NCI-H1092 treated with DMSO at 0.1 percent for 48 hours (cell line): ENCODE results near the gene ATP1B3.
A peak's percentile ranks its signal among the peaks of the same experiment; 100 is the strongest.
"Not testable (repeated sequence)": the region's sequence is repeated elsewhere in the genome, so short reads cannot be mapped to it uniquely, and the experiment has no call there.

Experiments
- DNase-seq: peaks from one replicate; lab custom pipeline; 2025; lab: John Stamatoyannopoulos, UW

ATP1B3 gene

DNA sequence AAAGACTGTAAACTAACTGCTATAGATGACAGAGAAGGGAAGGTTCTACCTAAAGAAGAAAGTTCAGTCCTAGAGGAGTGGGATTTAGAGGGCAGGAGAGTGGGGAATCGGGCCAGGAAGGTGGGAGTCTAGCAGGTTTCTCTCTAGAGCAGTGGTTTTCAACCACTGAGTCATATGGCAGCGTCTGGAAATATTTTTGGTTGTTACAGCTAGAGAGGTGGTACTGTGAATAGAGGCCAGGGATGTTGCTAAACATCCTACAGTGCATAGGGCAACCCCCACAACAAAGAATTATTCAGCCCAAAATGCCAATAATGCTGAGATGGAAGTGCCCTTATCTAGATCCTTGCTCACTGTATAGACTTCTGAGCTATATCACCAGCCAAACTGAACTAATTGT, 28.7 kb downstream of the ATP1B3 start:
- DNase-seq = no peak

DNA sequence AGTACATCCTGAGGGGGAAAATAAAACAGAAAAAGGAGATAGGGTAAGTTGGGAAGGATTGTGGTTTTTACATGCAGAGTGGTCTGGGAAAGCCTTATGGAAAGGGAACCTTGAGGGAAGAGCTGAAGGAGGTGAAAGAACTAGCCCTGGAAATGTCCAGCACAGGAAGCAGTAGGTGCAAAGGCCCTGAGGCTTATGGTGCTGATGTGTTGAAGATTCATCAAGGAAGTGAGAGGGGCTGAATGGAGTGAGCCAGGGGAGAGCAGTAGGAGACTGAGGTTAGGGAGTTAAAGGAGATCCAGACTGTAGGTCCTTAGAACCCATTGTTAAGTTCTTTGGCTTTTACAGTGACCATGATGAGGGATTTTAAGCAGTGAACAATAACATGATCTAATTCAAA, 33.0 kb downstream of the ATP1B3 start:
- no peak for DNase-seq

DNA sequence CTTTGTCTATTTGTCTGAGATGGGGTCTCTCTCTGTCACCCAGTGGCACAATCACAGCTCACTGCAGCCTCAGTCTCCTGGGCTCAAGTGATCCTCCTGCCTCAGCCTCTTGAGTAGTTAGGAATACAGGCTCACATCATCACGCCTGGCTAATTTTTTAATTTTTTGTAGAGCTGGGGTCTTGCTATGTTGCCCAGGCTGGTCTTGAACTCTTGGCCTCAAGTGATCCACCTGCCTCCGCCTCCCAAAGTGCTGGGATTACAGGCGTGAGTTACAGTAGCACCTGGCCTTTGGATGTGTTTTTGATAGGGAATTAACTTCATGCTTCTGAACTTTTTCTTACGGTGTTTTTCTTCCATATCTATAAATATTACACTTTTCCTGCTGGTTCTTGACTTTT, 33.5 kb downstream of the ATP1B3 start:
- DNase-seq = not testable (repeated sequence)

DNA sequence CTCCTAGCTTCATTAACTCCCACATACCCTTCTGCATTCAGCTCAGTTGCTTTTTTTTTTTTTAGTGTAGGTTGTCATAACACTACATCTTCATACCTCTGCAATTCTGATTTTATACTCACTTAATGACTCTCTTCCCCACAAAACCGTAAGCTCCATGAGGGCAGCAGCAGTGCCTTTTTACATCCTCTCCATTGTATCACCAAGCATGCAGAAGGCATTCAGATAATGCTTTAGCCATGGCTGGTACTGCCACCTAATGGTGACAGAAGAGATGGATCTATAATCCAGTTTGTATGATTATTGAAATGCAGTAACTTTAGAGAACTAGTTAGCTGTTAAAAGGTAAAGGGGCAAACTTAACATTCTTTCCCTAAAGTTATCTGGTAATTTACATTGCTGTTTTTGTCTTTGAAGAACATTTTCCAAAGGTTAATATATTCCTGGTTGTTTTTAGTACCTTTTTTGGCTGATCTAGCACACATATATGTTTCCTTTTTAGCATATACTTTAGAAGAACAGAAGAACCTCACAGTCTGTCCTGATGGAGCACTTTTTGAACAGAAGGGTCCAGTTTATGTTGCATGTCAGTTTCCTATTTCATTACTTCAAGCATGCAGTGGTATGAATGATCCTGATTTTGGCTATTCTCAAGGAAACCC, 36.8 kb downstream of the ATP1B3 start:
- DNase-seq = peak; percentile 22

DNA sequence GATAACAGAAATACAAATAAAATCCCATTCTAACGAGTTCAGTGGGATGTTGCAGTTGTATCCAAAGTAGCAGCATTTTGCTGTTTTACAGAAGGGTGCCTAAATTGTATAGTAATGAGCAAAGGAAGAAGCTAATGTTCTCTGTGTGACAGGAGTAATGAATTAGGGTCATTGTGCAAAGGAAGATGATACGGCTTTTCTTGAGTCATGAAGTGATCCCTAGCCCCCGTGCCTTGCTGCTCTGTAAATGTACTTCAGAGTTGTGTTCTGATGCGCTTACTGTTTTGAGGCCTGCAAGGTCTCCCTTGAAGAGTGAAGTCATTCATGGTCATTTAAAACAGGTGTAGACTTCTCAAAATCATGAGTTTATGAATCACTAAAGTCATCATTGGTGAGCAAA, 37.9 kb downstream of the ATP1B3 start:
- no peak for DNase-seq

DNA sequence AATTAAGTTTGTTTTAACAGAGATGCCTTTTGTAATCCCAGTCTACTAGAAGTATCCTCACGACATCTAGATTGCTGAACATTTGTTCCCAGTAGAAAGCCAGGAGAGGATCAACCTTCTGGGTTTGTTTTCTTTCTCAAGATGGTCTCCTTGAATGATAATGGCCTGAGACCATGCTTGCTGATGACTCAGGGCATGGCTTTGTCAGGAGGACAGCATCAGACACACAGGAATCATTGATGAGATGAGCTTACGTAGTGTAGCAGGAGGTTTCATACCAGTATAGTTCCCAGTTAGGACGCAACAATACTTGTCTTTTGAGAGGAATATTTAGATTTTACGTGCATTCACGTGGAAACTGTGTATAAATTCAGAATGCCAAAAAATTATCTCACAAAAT, 38.6 kb downstream of the ATP1B3 start:
- DNase-seq = no peak

DNA sequence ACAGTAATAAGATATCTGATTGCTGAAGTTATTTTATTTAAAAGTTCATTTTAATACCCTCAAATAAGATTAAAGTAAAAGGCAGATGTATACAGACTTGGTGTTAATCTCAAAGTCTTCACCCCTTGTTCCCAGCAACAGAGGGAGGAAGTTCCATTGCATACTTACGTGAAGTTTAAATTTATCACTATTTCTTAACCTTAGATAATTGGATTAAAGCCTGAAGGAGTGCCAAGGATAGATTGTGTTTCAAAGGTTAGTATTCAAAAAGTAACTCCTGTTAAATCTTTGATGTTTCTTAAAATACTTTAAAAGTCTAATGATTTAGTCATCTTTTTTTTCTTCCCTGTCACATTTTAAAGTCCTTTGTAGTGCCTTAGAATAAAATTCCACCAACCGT, 39.3 kb downstream of the ATP1B3 start:
- DNase-seq = no peak

DNA sequence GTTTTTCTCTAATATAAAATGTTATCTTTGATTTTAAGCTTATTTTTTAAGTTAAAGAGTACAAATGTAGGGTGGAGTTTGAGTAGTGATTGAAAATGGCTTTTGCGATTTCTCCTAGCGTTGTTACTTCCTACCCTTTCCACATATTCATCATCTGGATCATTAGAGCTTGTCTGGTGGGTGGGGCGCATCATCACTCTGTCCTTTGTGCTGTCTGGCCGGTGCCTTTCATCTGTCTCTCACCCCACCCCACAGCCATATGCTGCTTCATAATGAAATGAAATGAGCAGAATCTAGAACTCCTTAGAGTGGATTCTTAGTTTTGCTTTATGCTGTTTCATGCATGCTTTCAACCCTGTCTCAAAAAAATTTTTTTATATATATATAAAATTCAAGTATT, 44.3 kb downstream of the ATP1B3 start:
- DNase-seq = no peak

DNA sequence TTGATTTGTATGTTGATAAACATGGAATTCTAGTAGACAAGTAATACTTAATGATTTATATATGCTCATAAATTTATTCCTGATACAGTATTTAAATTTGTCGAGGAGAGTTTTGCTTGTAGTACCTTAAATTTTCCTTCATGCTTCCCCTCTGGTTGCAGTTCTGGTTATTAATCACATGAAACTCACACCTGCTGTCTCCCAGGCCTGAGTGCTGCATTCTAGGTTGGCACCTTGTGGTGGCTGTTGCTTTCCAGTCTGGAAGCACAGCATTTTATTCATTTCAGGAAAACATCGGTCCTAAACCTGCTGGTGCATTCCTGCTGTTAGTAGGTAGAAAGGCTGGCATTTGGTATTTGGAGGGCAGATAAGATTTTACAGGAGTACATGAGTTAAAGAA, 44.9 kb downstream of the ATP1B3 start:
- DNase-seq = no peak

DNA sequence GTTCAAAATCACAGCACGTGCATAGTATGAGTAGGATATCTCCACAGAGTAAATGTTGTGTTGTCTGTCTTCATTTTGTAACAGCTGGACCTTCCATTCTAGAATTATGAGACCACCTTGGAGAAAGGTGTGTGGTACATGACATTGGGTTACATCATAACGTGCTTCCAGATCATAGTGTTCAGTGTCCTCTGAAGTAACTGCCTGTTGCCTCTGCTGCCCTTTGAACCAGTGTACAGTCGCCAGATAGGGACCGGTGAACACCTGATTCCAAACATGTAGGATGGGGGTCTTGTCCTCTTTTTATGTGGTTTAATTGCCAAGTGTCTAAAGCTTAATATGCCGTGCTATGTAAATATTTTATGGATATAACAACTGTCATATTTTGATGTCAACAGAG, 49.2 kb downstream of the ATP1B3 start:
- DNase-seq = not testable (repeated sequence)

DNA sequence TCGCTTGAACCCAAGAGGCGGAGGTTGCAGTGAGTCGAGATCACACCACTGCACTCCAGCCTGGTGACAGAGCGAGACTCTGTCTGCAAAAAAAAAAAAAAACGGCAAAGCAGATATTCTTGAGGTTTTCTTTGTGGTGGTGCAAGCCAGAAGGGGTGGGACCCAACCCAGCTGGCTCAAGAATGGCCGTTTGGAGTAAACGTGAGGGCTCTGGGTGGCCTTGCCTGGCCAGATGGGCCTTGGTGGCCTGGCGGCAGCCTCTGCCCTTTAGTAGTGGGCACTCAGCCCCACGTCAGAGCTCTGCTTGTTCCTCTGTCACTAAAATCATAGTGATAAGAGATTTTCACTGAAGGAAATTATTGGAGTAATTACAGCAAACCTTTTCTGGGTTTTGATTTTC, 50.5 kb downstream of the ATP1B3 start:
- no peak for DNase-seq

DNA sequence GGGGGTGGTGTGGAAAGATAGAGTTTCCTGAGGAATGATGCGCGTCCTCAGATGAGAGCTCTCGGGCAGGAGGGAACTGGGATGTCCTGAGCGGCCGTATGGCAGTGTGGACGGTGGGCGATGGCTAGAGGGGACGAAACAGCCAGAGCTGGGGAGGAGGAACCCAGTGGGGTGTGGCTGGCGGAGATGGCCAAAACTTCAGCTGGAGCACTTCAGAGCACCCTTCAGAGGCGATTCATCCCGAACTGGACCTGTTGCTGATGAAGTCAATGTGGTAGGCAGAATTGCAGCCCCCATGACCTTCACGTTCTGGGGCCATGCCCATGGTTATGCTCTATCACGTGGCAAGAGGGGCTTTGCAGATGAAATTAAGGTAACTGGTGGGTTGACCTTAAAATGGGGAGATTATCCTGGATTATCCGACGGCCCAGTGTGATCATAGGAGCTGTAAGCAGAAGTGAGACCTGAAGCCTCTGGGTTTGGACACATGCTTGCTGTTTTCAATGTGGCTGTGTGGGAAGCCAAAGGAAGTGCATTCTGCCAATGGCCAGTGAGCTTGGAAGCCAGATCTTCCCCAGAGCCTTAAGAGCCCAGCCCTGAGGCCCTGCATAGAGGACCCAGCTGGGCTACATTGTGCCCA, 52.3 kb downstream of the ATP1B3 start:
- DNase-seq = no peak

DNA sequence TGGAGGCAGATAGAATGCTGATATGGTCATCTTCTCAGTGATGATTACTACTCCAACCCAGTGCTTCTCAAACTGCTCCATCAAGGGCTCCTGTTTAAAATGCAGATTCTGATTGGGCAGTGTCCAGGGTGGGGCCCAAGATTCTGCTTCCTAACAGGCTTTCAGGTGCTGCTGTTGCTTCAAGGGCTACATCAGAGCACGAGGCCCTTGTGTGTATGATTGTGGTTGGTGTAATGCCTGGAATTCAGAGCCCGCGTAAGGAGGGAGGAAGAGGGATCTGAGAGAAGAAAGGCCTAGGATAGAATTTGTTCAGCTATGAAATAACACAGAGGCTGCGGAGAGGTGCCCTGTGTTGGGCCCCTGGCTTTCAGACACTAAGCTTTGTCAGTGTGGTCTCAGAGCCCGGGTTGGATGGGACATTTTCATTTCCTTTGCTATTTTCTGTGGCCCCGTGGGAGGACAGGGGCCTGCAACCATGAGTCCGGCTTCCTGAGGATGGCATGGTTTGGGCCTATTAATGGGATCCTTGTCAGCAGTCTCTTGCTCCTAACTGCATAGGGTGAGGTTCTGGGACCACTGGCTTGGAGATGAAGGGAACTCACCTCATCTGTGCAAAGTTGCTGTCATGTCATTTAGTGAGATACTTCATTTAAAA, 53.0 kb downstream of the ATP1B3 start:
- no peak for DNase-seq

DNA sequence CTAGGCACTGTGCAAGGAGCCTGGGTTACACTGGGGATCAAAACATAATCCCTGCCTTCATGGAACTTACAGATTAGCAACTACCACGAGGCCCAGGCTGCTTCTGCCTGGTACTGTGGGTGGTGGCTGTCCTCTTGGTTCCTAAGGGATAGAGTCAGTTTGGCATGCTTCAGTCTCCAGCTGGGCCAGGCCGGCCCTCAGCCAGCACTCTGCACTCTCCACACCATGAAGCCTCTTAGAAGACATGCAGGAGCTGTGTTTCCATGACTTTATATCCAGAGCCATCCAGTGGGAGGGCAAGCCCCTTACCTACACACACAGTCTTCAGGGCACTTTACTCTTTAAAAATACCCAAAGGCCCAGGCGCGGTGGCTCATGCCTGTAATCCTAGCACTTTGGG, 54.4 kb downstream of the ATP1B3 start:
- DNase-seq = no peak

DNA sequence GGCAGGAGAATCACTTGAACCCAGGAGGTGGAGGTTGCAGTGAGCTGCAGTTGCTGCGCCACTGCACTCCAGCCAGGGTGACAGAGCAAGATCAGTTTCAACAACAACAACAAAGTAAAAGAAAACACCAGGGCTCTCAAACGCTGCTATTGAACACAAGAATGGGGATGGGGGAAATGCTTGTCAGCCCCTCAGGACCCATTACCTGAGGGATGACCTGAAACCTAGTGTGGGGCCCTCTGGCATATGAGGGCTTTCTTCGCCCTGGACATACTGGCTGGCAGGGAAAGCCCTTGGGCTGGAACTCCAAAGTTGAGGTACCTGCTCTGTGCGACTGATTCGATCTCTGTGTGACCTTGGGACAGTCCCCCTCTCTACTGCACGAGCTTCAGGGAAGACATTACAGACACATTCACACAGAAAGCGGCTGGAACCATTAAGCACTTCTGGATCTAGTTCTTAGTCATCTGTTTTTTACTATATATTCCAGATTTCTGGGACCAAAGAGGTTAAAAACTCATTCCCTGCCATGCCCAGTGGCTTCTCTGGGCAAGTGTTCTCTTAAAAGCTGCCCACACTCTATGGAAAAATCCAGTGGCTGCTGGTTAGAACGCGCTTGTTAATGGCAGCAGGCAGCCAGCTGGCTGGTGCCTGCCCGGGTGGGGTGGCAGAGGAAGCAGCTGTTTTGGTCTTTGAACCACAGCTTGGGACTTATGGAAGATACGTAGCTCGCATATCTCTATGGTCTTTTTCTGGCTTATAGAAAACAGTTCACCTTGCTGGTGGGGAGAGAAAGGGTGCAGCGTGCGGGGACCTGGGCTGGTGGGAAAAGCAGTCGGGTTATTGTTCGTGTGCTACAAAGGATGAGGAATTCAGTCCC, 57.2 kb downstream of the ATP1B3 start:
- DNase-seq = no peak

DNA sequence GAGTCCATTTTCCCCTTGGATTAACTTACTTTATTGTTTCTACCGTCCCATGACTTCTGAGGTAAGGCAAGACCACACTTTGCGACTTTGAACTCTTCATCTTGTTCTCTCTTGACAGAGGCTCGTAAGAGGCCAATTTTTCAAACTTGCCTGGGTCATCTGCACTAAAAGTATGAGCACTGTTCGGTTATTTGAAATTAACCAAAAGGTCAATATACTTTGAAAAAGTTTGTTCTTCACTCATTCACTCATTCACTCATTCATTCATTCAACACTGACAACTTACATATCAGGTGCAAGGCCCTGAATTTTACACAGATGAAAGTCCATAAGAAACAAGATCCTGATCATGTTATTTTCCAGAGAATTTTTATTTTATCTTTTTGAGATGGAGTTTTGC, 57.9 kb downstream of the ATP1B3 start:
- no peak for DNase-seq

DNA sequence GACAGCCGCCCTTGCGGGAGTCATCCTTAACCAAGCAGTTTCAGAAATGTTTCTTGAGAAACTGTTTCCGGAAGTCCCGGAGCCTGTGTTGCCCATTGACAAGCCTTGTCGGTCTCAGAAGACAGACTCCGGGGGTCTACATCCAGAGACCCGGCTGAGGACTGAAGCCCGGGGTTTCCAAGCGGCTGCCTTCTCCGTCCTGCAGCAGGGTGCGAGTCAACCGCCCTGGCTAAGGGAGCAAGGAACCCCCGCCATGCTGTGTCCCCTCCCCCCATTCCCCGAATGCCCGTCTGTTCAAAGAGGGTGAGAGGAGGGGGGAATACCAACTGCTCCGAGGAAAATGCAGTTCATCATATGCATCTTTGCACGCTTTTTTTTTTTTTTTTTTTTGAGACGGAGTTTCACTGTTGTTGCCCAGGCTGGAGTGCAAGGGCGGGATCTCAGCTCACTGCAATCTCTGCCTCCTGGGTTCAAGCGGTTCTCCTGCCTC, 61.6 kb downstream of the ATP1B3 start:
- DNase-seq = no peak

DNA sequence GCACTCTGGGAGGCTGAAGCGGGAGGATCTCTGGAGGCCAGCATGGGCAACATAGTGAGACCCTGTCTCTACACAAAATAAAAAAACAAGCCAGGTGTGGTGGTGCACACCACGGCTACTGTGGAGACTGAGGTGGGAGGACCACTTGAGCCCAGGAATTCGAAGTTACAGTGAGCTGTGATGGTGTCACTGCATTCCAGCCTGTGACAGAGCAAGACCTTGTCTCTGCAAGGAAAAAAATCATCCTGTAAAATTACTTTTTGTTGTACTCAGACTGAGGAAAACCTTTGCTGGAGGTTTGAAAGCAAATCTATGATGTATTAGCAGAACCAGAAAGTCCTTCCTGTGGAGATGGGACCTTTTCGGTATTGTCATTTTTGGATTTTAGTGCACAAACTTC, 63.3 kb downstream of the ATP1B3 start:
- no peak for DNase-seq

DNA sequence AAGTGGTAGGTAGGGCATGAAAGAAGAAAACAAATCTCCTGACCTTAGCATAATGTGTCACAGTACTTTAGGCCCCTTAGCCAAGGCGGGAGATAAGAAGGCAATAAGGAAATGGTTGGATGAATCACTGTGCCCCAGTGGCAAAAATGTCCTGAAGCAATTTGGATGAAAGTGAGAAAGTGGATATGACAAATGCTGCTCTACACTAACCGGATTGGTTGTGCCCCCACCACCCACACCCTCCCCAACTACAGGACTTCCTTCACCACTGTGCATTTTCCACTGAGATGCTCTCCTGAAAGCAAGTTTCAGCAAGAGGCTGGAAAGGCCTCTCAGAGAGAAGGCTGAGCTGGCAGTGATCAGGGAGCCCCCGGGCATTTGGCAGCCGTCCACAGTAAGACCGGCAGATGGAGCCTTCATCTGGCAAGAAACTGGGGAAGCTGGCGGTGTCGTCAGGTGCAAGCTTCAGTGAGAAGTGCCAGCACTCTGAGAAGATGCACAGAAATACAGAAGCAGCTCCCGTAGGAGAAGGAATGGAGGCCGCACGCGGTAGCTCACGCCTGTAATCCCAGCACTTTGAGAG, 63.8 kb downstream of the ATP1B3 start:
- DNase-seq = peak; percentile 74

DNA sequence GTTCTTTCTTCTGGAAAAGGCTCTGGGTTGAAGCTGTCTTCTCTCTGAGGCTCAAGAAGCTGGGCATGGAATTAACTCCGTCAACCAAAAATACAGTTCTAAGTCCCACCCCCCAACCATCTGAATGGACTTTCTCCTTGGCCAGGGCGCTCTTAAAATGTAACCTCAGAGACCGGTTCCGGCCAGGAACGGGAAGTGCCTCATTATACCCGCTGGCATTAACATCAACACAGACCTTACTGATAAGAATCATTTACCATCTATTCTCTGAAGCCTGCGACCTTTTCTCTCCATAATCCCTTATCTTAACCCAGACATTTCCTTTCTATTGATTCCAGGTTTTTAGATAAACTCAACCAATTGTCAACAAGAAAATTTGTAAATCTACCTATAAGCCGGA, 64.7 kb downstream of the ATP1B3 start:
- DNase-seq = no peak

DNA sequence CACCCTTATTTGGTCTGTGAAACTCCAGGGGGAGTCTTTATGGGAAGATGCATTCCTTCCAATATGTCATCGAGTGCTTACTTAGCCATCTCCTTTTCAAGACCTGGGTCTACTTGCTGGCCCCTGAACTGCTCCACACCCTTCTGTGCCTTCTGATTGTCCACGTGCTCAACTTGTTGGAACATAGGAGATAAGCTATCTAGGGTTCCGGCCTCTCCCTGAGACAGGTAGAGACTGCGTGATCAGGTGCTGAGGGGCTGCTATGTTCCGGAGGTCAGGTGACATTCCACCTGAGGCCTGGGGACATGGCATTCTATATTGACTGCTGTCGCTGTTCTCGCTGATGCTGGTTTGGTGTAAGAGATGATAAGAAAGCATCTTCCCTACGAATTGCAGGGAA, 65.6 kb downstream of the ATP1B3 start:
- DNase-seq = no peak
